NCI-H1694 treated with DMSO at 0.1 percent for 48 hours (cell line): ENCODE data around the gene AOC1.
"Not testable (repeated sequence)": the region's sequence is repeated elsewhere in the genome, so short reads cannot be mapped to it uniquely, and the experiment has no call there.

Experiments used
- DNase-seq: peaks from one replicate; lab custom pipeline; 2025; lab: John Stamatoyannopoulos, UW

AOC1 gene

GRCh38 chr7:150852371-150852905 is at the start of gene AOC1:
Gene AOC1, plus strand, starts transcription at chr7:150852517. Its CDS starts 3,954 bp downstream, at chr7:150856471.
- DNase-seq: no peak

GRCh38 chr7:150803161-150803860 is 49.0 kb upstream of the AOC1 start:
- DNase-seq: no peak

GRCh38 chr7:150804802-150805201 is 47.5 kb upstream of the AOC1 start:
- DNase-seq: no peak

GRCh38 chr7:150805864-150806263 is 46.5 kb upstream of the AOC1 start:
- DNase-seq: no peak

- DNase-seq: no peak
Observed at GRCh38 chr7:150806454-150806853, 45.9 kb upstream of the AOC1 start.

- no peak for DNase-seq
Observed at GRCh38 chr7:150806863-150807262, 45.5 kb upstream of the AOC1 start.

GRCh38 chr7:150807616-150808438 is 44.5 kb upstream of the AOC1 start:
- DNase-seq: not testable (repeated sequence)

- no peak for DNase-seq
Observed at GRCh38 chr7:150814328-150815001, 37.9 kb upstream of the AOC1 start.

GRCh38 chr7:150818971-150819370 is 33.3 kb upstream of the AOC1 start:
- DNase-seq: no peak

GRCh38 chr7:150820148-150820547 is 32.2 kb upstream of the AOC1 start:
- no peak for DNase-seq

GRCh38 chr7:150820578-150821198 is 31.6 kb upstream of the AOC1 start:
- DNase-seq: no peak

- DNase-seq: no peak
Observed at GRCh38 chr7:150823043-150823442, 29.3 kb upstream of the AOC1 start.

- no peak for DNase-seq
Observed at GRCh38 chr7:150823484-150824126, 28.7 kb upstream of the AOC1 start.

- DNase-seq: no peak
Observed at GRCh38 chr7:150824379-150825177, 27.7 kb upstream of the AOC1 start.

- DNase-seq: no peak
Observed at GRCh38 chr7:150826061-150826849, 26.1 kb upstream of the AOC1 start.

- DNase-seq: no peak
Observed at GRCh38 chr7:150828384-150828783, 23.9 kb upstream of the AOC1 start.

- DNase-seq: no peak
Observed at GRCh38 chr7:150829426-150829825, 22.9 kb upstream of the AOC1 start.

GRCh38 chr7:150830937-150831336 is 21.4 kb upstream of the AOC1 start:
- DNase-seq: no peak

- no peak for DNase-seq
Observed at GRCh38 chr7:150831851-150832250, 20.5 kb upstream of the AOC1 start.

GRCh38 chr7:150835019-150835418 is 17.3 kb upstream of the AOC1 start:
- no peak for DNase-seq
